Neural cell (in vitro differentiated cells): Measurements from ENCODE around the gene CATSPERE. TPM values are rescaled to one million over a fixed set of nuclear protein-coding genes. Genes with fewer than 3 reads are reported as not detected.

Experiments
- H2AFZ ChIP-seq: fragments of 200-600, 300-800 bp; sonication (generic), shearing (Covaris generic); 2 replicates; pipeline ENCODE4 v1.6.0; 2014; ENCODE audit warnings: low read depth, mild to moderate bottlenecking, antibody characterized with exemption, low read length, moderate library complexity
- H3F3A ChIP-seq: fragments of 200-600 bp; shearing (Covaris generic); 2 replicates; pipeline ENCODE4 v1.6.1; 2016; ENCODE audit warnings: mild to moderate bottlenecking, moderate library complexity, mixed read lengths, antibody characterized with exemption, low read length; ENCODE audit not compliant: insufficient read depth, poor library complexity, severe bottlenecking
- H3K27ac ChIP-seq: fragments of 200-600, 300-800 bp; sonication (generic), shearing (Covaris generic); 2 replicates; pipeline ENCODE4 v1.5.1; 2014; ENCODE audit warnings: mild to moderate bottlenecking, low read length, moderate library complexity
- H3K27me3 ChIP-seq: fragments of 300-800, 200-600 bp; sonication (generic), shearing (Covaris generic); 2 replicates; pipeline ENCODE4 v1.6.0; 2014; ENCODE audit warnings: mild to moderate bottlenecking, low read depth, low read length, moderate library complexity; ENCODE audit not compliant: insufficient read depth
- H3K36me3 ChIP-seq: fragments of 300-800, 200-600 bp; sonication (generic), shearing (Covaris generic); 2 replicates; pipeline ENCODE4 v1.5.1; 2014; ENCODE audit warnings: mild to moderate bottlenecking, antibody characterized with exemption, low read length, moderate library complexity; ENCODE audit not compliant: insufficient read depth
- H3K4me2 ChIP-seq: fragments of 300-800, 200-600 bp; sonication (generic), shearing (Covaris generic); 2 replicates; pipeline ENCODE4 v1.6.0; 2014; ENCODE audit warnings: mild to moderate bottlenecking, low read length
- H3K4me3 ChIP-seq: fragments of 300-800, 200-600 bp; sonication (generic), shearing (Covaris generic); 2 replicates; pipeline ENCODE4 v1.5.1; 2014; ENCODE audit warnings: mild to moderate bottlenecking, low read length, moderate library complexity
- H3K79me2 ChIP-seq: fragments of 200-600 bp; shearing (Covaris generic); replicated peaks from 2 replicates; pipeline ENCODE4 v1.6.0; 2014; ENCODE audit warnings: mild to moderate bottlenecking, low read length, moderate library complexity; ENCODE audit not compliant: insufficient read depth
- H3K9ac ChIP-seq: fragments of 300-800, 200-600 bp; sonication (generic), shearing (Covaris generic); 2 replicates; pipeline ENCODE4 v1.6.1; 2016; ENCODE audit warnings: mild to moderate bottlenecking, low read length, mixed read lengths
- H3K9me2 ChIP-seq: fragments of 200-600 bp; shearing (Covaris generic); 2 replicates; pipeline ENCODE4 v1.6.1; 2016; ENCODE audit warnings: mild to moderate bottlenecking, low read length, mixed read lengths; ENCODE audit not compliant: insufficient read depth
- H3K9me3 ChIP-seq: fragments of 200-600, 300-800 bp; sonication (generic), shearing (Covaris generic); 2 replicates; pipeline ENCODE4 v1.6.1; 2016; ENCODE audit warnings: mild to moderate bottlenecking, mixed run types, low read length, moderate library complexity, mixed read lengths
- H4K20me1 ChIP-seq: fragments of 200-600 bp; shearing (Covaris generic); 2 replicates; pipeline ENCODE4 v1.6.1; 2016; ENCODE audit warnings: mild to moderate bottlenecking, mixed run types; ENCODE audit not compliant: insufficient read depth
- EP300 ChIP-seq: fragments of 450-650 bp; conservative IDR thresholded peaks from 2 replicates; pipeline ENCODE4 v1.6.1; 2014; ENCODE audit warnings: antibody characterized with exemption, mild to moderate bottlenecking, moderate library complexity; ENCODE audit not compliant: poor library complexity, severe bottlenecking
- EZH2 ChIP-seq: fragments of 200-600, 300-800 bp; shearing (Covaris generic), sonication (generic); IDR thresholded peaks from 2 replicates; pipeline ENCODE4 v1.6.1; 2014; ENCODE audit warnings: antibody characterized with exemption, low read length, borderline replicate concordance, mild to moderate bottlenecking; ENCODE audit not compliant: insufficient read depth, poor library complexity, severe bottlenecking
- MXI1 ChIP-seq: fragments of 450-650 bp; conservative IDR thresholded peaks from 2 replicates; pipeline ENCODE4 v1.6.1; 2014; ENCODE audit warnings: antibody characterized with exemption, mild to moderate bottlenecking; ENCODE audit not compliant: poor library complexity, severe bottlenecking
- POLR2AphosphoS5 ChIP-seq: IDR thresholded peaks from 2 replicates; pipeline ENCODE4 v1.6.1; 2012
- RAD21 ChIP-seq: fragments of 450-650 bp; conservative IDR thresholded peaks from 2 replicates; pipeline ENCODE4 v1.6.1; 2014; ENCODE audit warnings: antibody characterized with exemption, mild to moderate bottlenecking, moderate library complexity
- SMC3 ChIP-seq: fragments of 450-650 bp; conservative IDR thresholded peaks from 2 replicates; pipeline ENCODE4 v1.6.1; 2014; ENCODE audit warnings: antibody characterized with exemption, mild to moderate bottlenecking, moderate library complexity; ENCODE audit not compliant: poor library complexity
- TAF1 ChIP-seq: IDR thresholded peaks from 2 replicates; pipeline ENCODE4 v1.6.1; 2012; ENCODE audit warnings: low read depth
- polyA plus RNA-seq: library from polyadenylated mRNA; depleted of rRNA; stranded (reverse); fragments of >200 nt; gene quantifications from 2 replicates; pipeline ENCODE4 v1.2.3, GENCODE V29; 2014
- TF ChIP-seq, protein P1 (sequence below): IDR thresholded peaks from 2 replicates; pipeline ENCODE4 v1.6.1; 2012; ENCODE audit warnings: borderline replicate concordance
- TF ChIP-seq, protein P2 (sequence below): fragments of 450-650 bp; IDR thresholded peaks from 2 replicates; pipeline ENCODE4 v1.5.1; 2014; ENCODE audit warnings: antibody characterized with exemption, mild to moderate bottlenecking, moderate library complexity; ENCODE audit not compliant: poor library complexity, severe bottlenecking

CATSPERE gene
- polyA plus RNA-seq, 1 donor from 2014 or later: 5.6 TPM

DNA sequence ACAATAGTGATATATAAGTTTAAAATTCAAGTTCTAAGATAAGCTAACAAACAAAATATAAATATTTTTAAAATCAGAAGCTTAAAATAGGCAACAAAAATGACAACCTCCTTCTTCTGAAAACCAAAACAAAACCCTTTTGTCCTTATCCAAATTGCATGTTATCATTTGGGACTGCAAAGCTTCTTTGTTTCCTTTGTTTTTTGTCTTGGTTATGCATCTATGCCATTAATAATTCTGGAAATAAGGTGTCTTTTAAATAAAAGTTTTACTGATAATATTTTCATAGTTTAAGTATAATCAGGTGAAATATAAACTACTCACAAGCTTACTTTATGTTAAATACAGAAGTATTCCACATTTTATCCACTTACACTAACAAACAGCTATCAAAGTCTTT is 29.9 kb upstream of the CATSPERE start:
- Histone ChIP-seq H3K9me3 (no peaks in the 10 kb centered on the region), H3K9ac (no peak overlapping the region), H3K36me3 (peaks cover 4% of the 10 kb centered on the region), H3F3A (no peaks in the 10 kb centered on the region), H3K79me2 (no peaks in the 10 kb centered on the region), H3K4me3 (no peak overlapping the region), H3K4me2 (no peak overlapping the region), H3K27ac (no peak overlapping the region), H3K27me3 (no peaks in the 10 kb centered on the region), H2AFZ (no peak overlapping the region), H4K20me1 (no peaks in the 10 kb centered on the region), H3K9me2 (no peaks in the 10 kb centered on the region)
- TF ChIP-seq, protein P1, sequence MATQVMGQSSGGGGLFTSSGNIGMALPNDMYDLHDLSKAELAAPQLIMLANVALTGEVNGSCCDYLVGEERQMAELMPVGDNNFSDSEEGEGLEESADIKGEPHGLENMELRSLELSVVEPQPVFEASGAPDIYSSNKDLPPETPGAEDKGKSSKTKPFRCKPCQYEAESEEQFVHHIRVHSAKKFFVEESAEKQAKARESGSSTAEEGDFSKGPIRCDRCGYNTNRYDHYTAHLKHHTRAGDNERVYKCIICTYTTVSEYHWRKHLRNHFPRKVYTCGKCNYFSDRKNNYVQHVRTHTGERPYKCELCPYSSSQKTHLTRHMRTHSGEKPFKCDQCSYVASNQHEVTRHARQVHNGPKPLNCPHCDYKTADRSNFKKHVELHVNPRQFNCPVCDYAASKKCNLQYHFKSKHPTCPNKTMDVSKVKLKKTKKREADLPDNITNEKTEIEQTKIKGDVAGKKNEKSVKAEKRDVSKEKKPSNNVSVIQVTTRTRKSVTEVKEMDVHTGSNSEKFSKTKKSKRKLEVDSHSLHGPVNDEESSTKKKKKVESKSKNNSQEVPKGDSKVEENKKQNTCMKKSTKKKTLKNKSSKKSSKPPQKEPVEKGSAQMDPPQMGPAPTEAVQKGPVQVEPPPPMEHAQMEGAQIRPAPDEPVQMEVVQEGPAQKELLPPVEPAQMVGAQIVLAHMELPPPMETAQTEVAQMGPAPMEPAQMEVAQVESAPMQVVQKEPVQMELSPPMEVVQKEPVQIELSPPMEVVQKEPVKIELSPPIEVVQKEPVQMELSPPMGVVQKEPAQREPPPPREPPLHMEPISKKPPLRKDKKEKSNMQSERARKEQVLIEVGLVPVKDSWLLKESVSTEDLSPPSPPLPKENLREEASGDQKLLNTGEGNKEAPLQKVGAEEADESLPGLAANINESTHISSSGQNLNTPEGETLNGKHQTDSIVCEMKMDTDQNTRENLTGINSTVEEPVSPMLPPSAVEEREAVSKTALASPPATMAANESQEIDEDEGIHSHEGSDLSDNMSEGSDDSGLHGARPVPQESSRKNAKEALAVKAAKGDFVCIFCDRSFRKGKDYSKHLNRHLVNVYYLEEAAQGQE: no peak
- TF ChIP-seq MXI1 (no peak), EP300 (no peak), EZH2 (no peak), RAD21 (no peak), POLR2AphosphoS5 (no peak), SMC3 (no peak), TAF1 (no peak)
- TF ChIP-seq, protein P2, sequence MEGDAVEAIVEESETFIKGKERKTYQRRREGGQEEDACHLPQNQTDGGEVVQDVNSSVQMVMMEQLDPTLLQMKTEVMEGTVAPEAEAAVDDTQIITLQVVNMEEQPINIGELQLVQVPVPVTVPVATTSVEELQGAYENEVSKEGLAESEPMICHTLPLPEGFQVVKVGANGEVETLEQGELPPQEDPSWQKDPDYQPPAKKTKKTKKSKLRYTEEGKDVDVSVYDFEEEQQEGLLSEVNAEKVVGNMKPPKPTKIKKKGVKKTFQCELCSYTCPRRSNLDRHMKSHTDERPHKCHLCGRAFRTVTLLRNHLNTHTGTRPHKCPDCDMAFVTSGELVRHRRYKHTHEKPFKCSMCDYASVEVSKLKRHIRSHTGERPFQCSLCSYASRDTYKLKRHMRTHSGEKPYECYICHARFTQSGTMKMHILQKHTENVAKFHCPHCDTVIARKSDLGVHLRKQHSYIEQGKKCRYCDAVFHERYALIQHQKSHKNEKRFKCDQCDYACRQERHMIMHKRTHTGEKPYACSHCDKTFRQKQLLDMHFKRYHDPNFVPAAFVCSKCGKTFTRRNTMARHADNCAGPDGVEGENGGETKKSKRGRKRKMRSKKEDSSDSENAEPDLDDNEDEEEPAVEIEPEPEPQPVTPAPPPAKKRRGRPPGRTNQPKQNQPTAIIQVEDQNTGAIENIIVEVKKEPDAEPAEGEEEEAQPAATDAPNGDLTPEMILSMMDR: no peak

DNA sequence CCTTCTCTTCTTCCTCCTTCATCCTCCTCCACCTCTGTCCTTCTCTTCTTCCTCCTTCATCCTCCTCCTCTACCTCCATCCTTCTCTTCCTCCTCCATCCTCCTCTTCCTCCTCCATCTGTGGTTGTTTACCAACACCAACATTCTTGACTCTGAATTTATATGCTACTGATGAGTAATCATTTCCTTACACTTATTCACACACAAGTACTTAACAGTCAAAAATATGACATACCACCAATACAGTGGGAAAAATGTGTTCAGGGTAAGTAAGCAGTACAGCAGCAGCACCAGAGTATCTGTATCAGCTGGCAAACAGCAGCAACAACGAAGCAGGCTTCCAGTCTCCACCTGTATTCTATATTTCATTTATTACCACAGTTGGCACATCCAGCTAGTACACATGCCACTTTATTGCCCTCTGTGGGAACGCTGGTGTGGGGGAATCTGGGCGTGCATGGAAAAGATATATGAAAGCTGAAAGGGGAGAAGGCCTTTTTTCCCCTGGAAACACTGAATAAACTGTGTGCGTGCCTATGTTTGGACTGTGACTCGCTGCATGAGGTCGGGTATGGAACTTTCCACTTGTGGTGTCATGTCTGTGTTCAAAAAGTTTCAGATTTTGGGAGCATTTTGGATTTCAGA is 25.4 kb upstream of the CATSPERE start:
- no peak overlapping the region for H3K27ac ChIP-seq
- H3K4me3 ChIP-seq: no peak overlapping the region
- no peak overlapping the region for H2AFZ ChIP-seq
- no peaks in the 10 kb centered on the region for H3K9me2 ChIP-seq
- no peaks in the 10 kb centered on the region for H3K27me3 ChIP-seq
- peaks cover 4% of the 10 kb centered on the region for H3K36me3 ChIP-seq
- H3K4me2 ChIP-seq: no peak overlapping the region
- H3K9me3 ChIP-seq: no peaks in the 10 kb centered on the region
- TF ChIP-seq, protein P2: no peak
- TF ChIP-seq, protein P1: no peak
- TF ChIP-seq EP300: no peak
- no peak for TF ChIP-seq SMC3
- H3K9ac ChIP-seq: no peak overlapping the region
- H3F3A ChIP-seq: no peaks in the 10 kb centered on the region
- peaks cover 6% of the 10 kb centered on the region for H3K79me2 ChIP-seq
- no peaks in the 10 kb centered on the region for H4K20me1 ChIP-seq
